Stimulated activated CD8-positive, alpha-beta memory T cell treated with anti-CD3 and anti-CD28 coated beads, Interleukin-7, amount 100 ng/mL, for 24 hours (primary cell): Measurements from ENCODE around the gene PHACTR4.
A peak's percentile ranks its signal among the peaks of the same experiment; 100 is the strongest.
"Not testable (repeated sequence)": the region's sequence is repeated elsewhere in the genome, so short reads cannot be mapped to it uniquely, and the experiment has no call there.

Source experiments
- DNase-seq: peaks from one replicate; pipeline ENCODE4 v3.0.0-alpha.2; 2020; ENCODE audit warnings: low read depth

Gene PHACTR4

GRCh38 chr1:28369371-28370238 is at the start of gene PHACTR4:
TSS of gene PHACTR4 (plus strand) at chr1:28369740. CDS start at chr1:28407448, 37,708 bp downstream.
- DNase-seq = peak; percentile 55

- DNase-seq = no peak
These were observed 47.3 kb upstream of the PHACTR4 start for GRCh38 chr1:28322194-28322593.

GRCh38 chr1:28323720-28324119 is 45.8 kb upstream of the PHACTR4 start:
- no peak for DNase-seq

- no peak for DNase-seq
These were observed 43.0 kb upstream of the PHACTR4 start for GRCh38 chr1:28326515-28326914.

- DNase-seq = no peak
These were observed 42.6 kb upstream of the PHACTR4 start for GRCh38 chr1:28326984-28327383.

- not testable (repeated sequence) for DNase-seq
These were observed 42.1 kb upstream of the PHACTR4 start for GRCh38 chr1:28327431-28327830.

GRCh38 chr1:28328228-28328648 is 41.3 kb upstream of the PHACTR4 start:
- no peak for DNase-seq

- DNase-seq = peak; percentile 12
These were observed 40.0 kb upstream of the PHACTR4 start for GRCh38 chr1:28329395-28330153.

GRCh38 chr1:28338897-28339296 is 30.6 kb upstream of the PHACTR4 start:
- DNase-seq = no peak

GRCh38 chr1:28339551-28339950 is 30.0 kb upstream of the PHACTR4 start:
- no peak for DNase-seq

- no peak for DNase-seq
These were observed 29.1 kb upstream of the PHACTR4 start for GRCh38 chr1:28340221-28340974.

- no peak for DNase-seq
These were observed 27.9 kb upstream of the PHACTR4 start for GRCh38 chr1:28341591-28341990.

- DNase-seq = no peak
These were observed 26.1 kb upstream of the PHACTR4 start for GRCh38 chr1:28343405-28343804.

- DNase-seq = not testable (repeated sequence)
These were observed 16.2 kb upstream of the PHACTR4 start for GRCh38 chr1:28353248-28353810.

GRCh38 chr1:28354121-28354520 is 15.4 kb upstream of the PHACTR4 start:
- no peak for DNase-seq

GRCh38 chr1:28358716-28359115 is 10.8 kb upstream of the PHACTR4 start:
- no peak for DNase-seq

- DNase-seq = peak; percentile 58
These were observed 9.8 kb upstream of the PHACTR4 start for GRCh38 chr1:28359592-28360239.

GRCh38 chr1:28364888-28365287 is 4.7 kb upstream of the PHACTR4 start:
- no peak for DNase-seq

- DNase-seq = no peak
These were observed 3.7 kb upstream of the PHACTR4 start for GRCh38 chr1:28365864-28366263.

- not testable (repeated sequence) for DNase-seq
These were observed 932 bp upstream of the PHACTR4 start for GRCh38 chr1:28368608-28369007.

GRCh38 chr1:28370239-28371009 is 884 bp downstream of the PHACTR4 start:
- no peak for DNase-seq
